Putamen (tissue), 1 donor: ENCODE measurements around the gene ZFP36L2.
A peak's percentile ranks its signal among the peaks of the same experiment; 100 is the strongest.

Experiments
- DNase-seq: peaks from one replicate; pipeline ENCODE4 v3.0.0-alpha.2; 2016; ENCODE audit warnings: low spot score

Gene ZFP36L2

GRCh38 chr2:43186321-43186678, 40.1 kb downstream of the ZFP36L2 start:
- no peak for DNase-seq

GRCh38 chr2:43185146-43185545, 41.3 kb downstream of the ZFP36L2 start:
- DNase-seq: no peak

GRCh38 chr2:43184339-43184895, 42.0 kb downstream of the ZFP36L2 start:
- DNase-seq: no peak

DNA sequence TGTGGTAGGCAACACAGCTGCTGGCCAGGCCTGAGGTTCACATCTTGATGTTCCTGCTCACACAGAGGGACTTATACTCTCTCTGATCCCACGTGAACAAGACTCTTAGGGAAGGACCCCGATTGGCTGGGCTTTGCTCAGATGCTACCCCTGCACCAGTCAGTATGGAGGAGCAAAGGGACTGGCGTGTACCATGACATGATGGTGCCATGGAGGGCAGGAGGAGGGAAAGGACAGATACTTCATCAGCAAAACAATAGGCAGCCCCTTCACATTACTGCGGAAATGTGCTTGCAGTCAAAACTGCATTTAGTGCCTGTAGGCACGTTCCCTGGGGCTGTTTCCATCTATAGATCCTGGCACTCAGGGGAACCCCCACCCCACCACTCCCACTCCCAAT, 42.7 kb downstream of the ZFP36L2 start:
- no peak for DNase-seq

DNA sequence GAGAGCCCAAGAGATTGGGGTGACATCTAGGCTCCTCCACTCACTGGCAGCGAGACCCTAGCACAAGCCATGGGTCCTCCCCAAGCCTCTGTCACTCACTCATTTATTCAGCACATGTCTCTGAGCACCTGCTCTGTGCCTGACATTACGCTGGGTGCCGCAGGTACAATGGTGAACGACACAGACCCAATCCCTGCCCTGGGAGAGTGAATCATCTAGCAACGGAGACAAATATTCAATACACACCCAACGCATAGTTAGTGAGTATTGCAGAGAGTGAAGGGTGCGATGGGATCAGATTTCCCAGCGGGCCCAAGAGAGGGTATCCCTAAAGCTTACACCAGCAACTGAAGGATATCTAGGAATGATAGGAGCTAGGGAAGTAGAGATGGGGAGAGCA, 45.5 kb downstream of the ZFP36L2 start:
- DNase-seq: no peak

- DNase-seq: no peak
Measured at GRCh38 chr2:43179942-43180341, 46.5 kb downstream of the ZFP36L2 start.

DNA sequence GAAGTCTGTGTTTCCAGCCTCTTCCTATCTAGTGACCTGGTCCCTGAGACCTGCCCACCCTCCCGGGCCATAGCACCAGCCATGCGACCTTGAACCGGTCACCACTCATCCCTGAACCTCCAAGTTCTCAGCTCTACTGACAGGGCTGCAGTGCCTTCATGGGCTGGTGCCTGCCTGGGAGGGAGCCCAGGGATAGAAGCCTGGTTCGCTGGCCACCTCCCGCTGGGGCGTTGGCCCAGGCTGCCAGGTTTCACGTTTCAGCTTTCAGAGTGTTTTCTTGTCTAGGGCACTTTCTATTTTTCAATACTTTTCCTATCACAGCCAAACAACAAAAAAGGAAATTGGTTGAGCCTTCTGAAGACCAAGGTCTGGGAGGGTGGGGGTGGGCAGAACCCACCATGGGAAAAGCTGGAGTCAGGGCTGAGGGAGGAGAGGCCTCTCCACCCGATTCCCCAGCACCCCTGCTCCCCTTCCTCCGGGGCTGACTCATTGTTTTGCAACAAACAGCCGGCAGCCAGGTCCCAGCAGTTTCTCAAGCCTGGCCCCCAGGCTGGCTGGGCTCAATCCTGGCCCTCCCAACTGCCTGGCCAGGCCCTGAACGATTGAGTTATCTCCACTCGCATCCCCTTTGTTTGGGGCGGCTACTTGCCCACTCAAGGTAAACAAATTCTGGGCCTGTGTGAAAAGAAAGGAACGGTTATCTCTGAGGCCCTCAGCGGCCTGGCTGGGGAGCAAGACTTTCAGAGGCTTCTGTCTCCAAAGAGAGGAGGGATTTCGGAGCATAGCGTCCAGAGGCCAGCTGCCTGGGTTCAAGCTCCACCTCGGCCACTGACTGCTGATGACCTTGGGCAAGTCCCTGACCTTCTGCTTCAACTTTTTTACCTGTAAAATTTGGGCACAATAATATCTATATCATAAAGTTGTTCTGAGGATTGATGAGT, 47.5 kb downstream of the ZFP36L2 start:
- DNase-seq: no peak

GRCh38 chr2:43178055-43178598, 48.3 kb downstream of the ZFP36L2 start:
- DNase-seq: no peak

- DNase-seq: no peak
Measured at GRCh38 chr2:43176449-43176848, 50.0 kb downstream of the ZFP36L2 start.

GRCh38 chr2:43175876-43176275, 50.5 kb downstream of the ZFP36L2 start:
- DNase-seq: no peak

GRCh38 chr2:43175020-43175441, 51.4 kb downstream of the ZFP36L2 start:
- DNase-seq: no peak

GRCh38 chr2:43174368-43174916, 52.0 kb downstream of the ZFP36L2 start:
- DNase-seq: peak; percentile 39
